WTC11 (cell line): Measurements from ENCODE around the gene BDH2. TPM values are rescaled to one million over a fixed set of nuclear protein-coding genes. Genes with fewer than 3 reads are reported as not detected.

Experiments
- ATAC-seq: fragments of 200-7000 bp; cut with Tn5 transposase; 2 replicates; pipeline ENCODE4 v1.10.0; 2021; ENCODE audit warnings: mild to moderate bottlenecking, moderate library complexity
- CTCF ChIA-PET: fragments of 300-600 bp; sonication (Branson Sonifier 250); formaldehyde crosslinking; loops from one replicate; lab custom pipeline; 2021; ENCODE audit warnings: antibody characterized with exemption; lab: Charles Lee
- POLR2A ChIA-PET: fragments of 350-600 bp; sonication (Branson Sonifier 250); formaldehyde crosslinking; loops from one replicate; lab custom pipeline; 2021; ENCODE audit warnings: antibody characterized with exemption; lab: Charles Lee
- DNase-seq: peaks from one replicate; pipeline ENCODE4 v3.0.0; 2021; ENCODE audit warnings: low spot score
- H3K27ac Mint-ChIP-seq: 2 replicates; pipeline ENCODE4 v1.8.0; 2021; ENCODE audit warnings: mixed read lengths
- H3K27me3 Mint-ChIP-seq: 2 replicates; pipeline ENCODE4 v1.8.0; 2021; ENCODE audit warnings: low read depth, mild to moderate bottlenecking, moderate library complexity, mixed read lengths
- H3K36me3 Mint-ChIP-seq: 2 replicates; pipeline ENCODE4 v1.8.0; 2021; ENCODE audit warnings: mixed read lengths
- H3K4me1 Mint-ChIP-seq: 2 replicates; pipeline ENCODE4 v1.8.0; 2022; ENCODE audit warnings: mixed read lengths
- H3K4me3 Mint-ChIP-seq: 2 replicates; pipeline ENCODE4 v1.8.0; 2021; ENCODE audit warnings: mild to moderate bottlenecking, moderate library complexity, mixed read lengths
- H3K9me3 Mint-ChIP-seq: 2 replicates; pipeline ENCODE4 v1.8.0; 2021; ENCODE audit warnings: mixed read lengths
- ATF1 ChIP-seq: sonication (generic); formaldehyde crosslinking; IDR thresholded peaks from 2 replicates; pipeline ENCODE4 v1.8.1; 2023; ENCODE audit warnings: mild to moderate bottlenecking, moderate library complexity, missing genetic modification reagents
- CTCF ChIP-seq: fragments of 200-600 bp; IDR thresholded peaks from 2 replicates; pipeline ENCODE4 v1.8.0; 2022; ENCODE audit warnings: antibody characterized with exemption
- ERG ChIP-seq: fragments of 250-450 bp; sonication (Bioruptor Pico); IDR thresholded peaks from 2 replicates; pipeline ENCODE4 v1.8.0; 2021; ENCODE audit warnings: mild to moderate bottlenecking
- FOXP1 ChIP-seq: sonication (generic); formaldehyde crosslinking; IDR thresholded peaks from 2 replicates; pipeline ENCODE4 v1.8.0; 2022; ENCODE audit warnings: missing genetic modification reagents, mild to moderate bottlenecking, moderate library complexity, borderline replicate concordance
- FOXP4 ChIP-seq: sonication (generic); formaldehyde crosslinking; IDR thresholded peaks from 2 replicates; pipeline ENCODE4 v1.8.0; 2022; ENCODE audit warnings: mild to moderate bottlenecking, missing genetic modification reagents
- GABPB1 ChIP-seq: sonication (generic); formaldehyde crosslinking; IDR thresholded peaks from 2 replicates; pipeline ENCODE4 v1.8.1; 2023; ENCODE audit warnings: mild to moderate bottlenecking, missing genetic modification reagents
- GRHL2 ChIP-seq: fragments of 250-450 bp; sonication (Bioruptor Pico); IDR thresholded peaks from 2 replicates; pipeline ENCODE4 v1.8.0; 2022; ENCODE audit warnings: mild to moderate bottlenecking, moderate library complexity; ENCODE audit not compliant: insufficient replicate concordance, severe bottlenecking
- GTF2I ChIP-seq: fragments of 250-450 bp; sonication (Bioruptor Pico); conservative IDR thresholded peaks from 2 replicates; pipeline ENCODE4 v1.4.0; 2021; ENCODE audit warnings: mild to moderate bottlenecking
- HMGA2 ChIP-seq: fragments of 250-450 bp; sonication (Bioruptor Pico); IDR thresholded peaks from 2 replicates; pipeline ENCODE4 v1.4.0; 2021; ENCODE audit warnings: mild to moderate bottlenecking, moderate library complexity
- HMGXB4 ChIP-seq: sonication (generic); formaldehyde crosslinking; IDR thresholded peaks from 2 replicates; pipeline ENCODE4 v1.8.1; 2023; ENCODE audit warnings: mild to moderate bottlenecking, moderate library complexity, missing genetic modification reagents
- JUN ChIP-seq: sonication (generic); formaldehyde crosslinking; IDR thresholded peaks from 2 replicates; pipeline ENCODE4 v1.8.0; 2023; ENCODE audit warnings: mild to moderate bottlenecking, missing genetic modification reagents
- MAX ChIP-seq: sonication (generic); formaldehyde crosslinking; IDR thresholded peaks from 2 replicates; pipeline ENCODE4 v1.8.0; 2022; ENCODE audit warnings: mild to moderate bottlenecking, missing genetic modification reagents
- MLX ChIP-seq: sonication (generic); formaldehyde crosslinking; IDR thresholded peaks from 2 replicates; pipeline ENCODE4 v1.8.1; 2023; ENCODE audit warnings: mild to moderate bottlenecking, missing genetic modification reagents, moderate library complexity
- NFYB ChIP-seq: sonication (generic); formaldehyde crosslinking; conservative IDR thresholded peaks from 2 replicates; pipeline ENCODE4 v1.8.0; 2022; ENCODE audit warnings: low read depth, missing genetic modification reagents
- OVOL2 ChIP-seq: fragments of 250-450 bp; sonication (Bioruptor Pico); IDR thresholded peaks from 2 replicates; pipeline ENCODE4 v1.9.0; 2021; ENCODE audit warnings: mild to moderate bottlenecking, borderline replicate concordance
- PRRX2 ChIP-seq: fragments of 250-450 bp; sonication (Bioruptor Pico); IDR thresholded peaks from 2 replicates; pipeline ENCODE4 v1.8.0; 2021; ENCODE audit warnings: mild to moderate bottlenecking
- RORB ChIP-seq: fragments of 250-450 bp; sonication (Bioruptor Pico); IDR thresholded peaks from 2 replicates; pipeline ENCODE4 v1.9.0; 2021; ENCODE audit warnings: mild to moderate bottlenecking
- SOX15 ChIP-seq: fragments of 250-450 bp; sonication (Bioruptor Pico); IDR thresholded peaks from 2 replicates; pipeline ENCODE4 v1.9.0; 2021; ENCODE audit warnings: mild to moderate bottlenecking
- SP1 ChIP-seq: sonication (generic); formaldehyde crosslinking; conservative IDR thresholded peaks from 2 replicates; pipeline ENCODE4 v1.8.1; 2022; ENCODE audit warnings: missing genetic modification reagents
- TCF7 ChIP-seq: sonication (generic); formaldehyde crosslinking; IDR thresholded peaks from 2 replicates; pipeline ENCODE4 v1.8.0; 2022; ENCODE audit warnings: mild to moderate bottlenecking, low read depth, missing genetic modification reagents, moderate library complexity
- ZNF219 ChIP-seq: sonication (generic); formaldehyde crosslinking; IDR thresholded peaks from 2 replicates; pipeline ENCODE4 v1.8.0; 2023; ENCODE audit warnings: missing genetic modification reagents, mild to moderate bottlenecking, borderline replicate concordance
- ZNF396 ChIP-seq: fragments of 250-450 bp; sonication (Bioruptor Pico); IDR thresholded peaks from 2 replicates; pipeline ENCODE4 v1.8.0; 2021; ENCODE audit warnings: mild to moderate bottlenecking, moderate library complexity, borderline replicate concordance
- ZNF416 ChIP-seq: fragments of 250-450 bp; sonication (Bioruptor Pico); IDR thresholded peaks from 2 replicates; pipeline ENCODE4 v1.9.0; 2021; ENCODE audit warnings: mild to moderate bottlenecking, inconsistent platforms
- ZNF425 ChIP-seq: fragments of 250-450 bp; sonication (Bioruptor Pico); conservative IDR thresholded peaks from 2 replicates; pipeline ENCODE4 v1.9.0; 2021; ENCODE audit warnings: mild to moderate bottlenecking
- total RNA-seq: library from RNA; stranded (reverse); gene quantifications from 3 replicates; pipeline ENCODE4 v1.2.3, GENCODE V29; 2021

Gene BDH2
- total RNA-seq, 1 experiment from 2014 or later = 39.6 TPM

GRCh38 chr4:103052145-103052544 lies 47.5 kb downstream of the BDH2 start:
- H3K36me3 Mint-ChIP-seq = no peaks in the 10 kb centered on the region
- no peak for TF ChIP-seq HMGA2
- no peak for TF ChIP-seq ZNF396 (CRISPR knock-in tag)
- TF ChIP-seq ZNF219 (CRISPR knock-in tag) = no peak
- TF ChIP-seq OVOL2 (CRISPR knock-in tag) = no peak
- no peak for TF ChIP-seq GRHL2 (CRISPR knock-in tag)
- TF ChIP-seq SP1 = no peak
- TF ChIP-seq JUN (CRISPR knock-in tag) = no peak
- TF ChIP-seq FOXP4 (CRISPR knock-in tag) = no peak
- no peak for TF ChIP-seq GTF2I (CRISPR knock-in tag)
- TF ChIP-seq SOX15 (CRISPR knock-in tag) = no peak
- no peak for TF ChIP-seq NFYB (CRISPR knock-in tag)
- no peak for TF ChIP-seq TCF7
- TF ChIP-seq MLX (CRISPR knock-in tag) = no peak
- TF ChIP-seq RORB = no peak
- TF ChIP-seq ERG (CRISPR knock-in tag) = no peak
- TF ChIP-seq, all 79 proteins: peak for 0
- H3K27ac Mint-ChIP-seq = no peak overlapping the region
- H3K9me3 Mint-ChIP-seq = 0 out of 2 replicates have a peak, but pooled peaks cover 3% of the 10 kb centered on the region
- ATAC-seq (no peak), DNase-seq (no peak)
- ChIA-PET CTCF (interaction anchor here (1.0 to 1.1 kb wide), 2 partner anchors 10 to 48 kb away, joined by 4 to 6 read pairs; partner anchors contain the start of gene BDH2), POLR2A (no interaction called here)
- H3K4me3 Mint-ChIP-seq = no peak overlapping the region
- H3K4me1 Mint-ChIP-seq = no peaks in the 10 kb centered on the region
- no peaks in the 10 kb centered on the region for H3K27me3 Mint-ChIP-seq

GRCh38 chr4:103050736-103051436 lies 48.7 kb downstream of the BDH2 start:
- DNase-seq = no peak
- Mint-ChIP-seq H3K27me3 (no peaks in the 10 kb centered on the region), H3K4me3 (no peak overlapping the region), H3K9me3 (0 out of 2 replicates have a peak, but pooled peaks cover 3% of the 10 kb centered on the region), H3K36me3 (no peaks in the 10 kb centered on the region), H3K4me1 (peaks cover 2% of the 10 kb centered on the region), H3K27ac (no peak overlapping the region)
- CTCF ChIA-PET = interaction anchor here (1.2 kb wide), 1 partner anchor 19 kb away, joined by 3 read pairs; no protein-coding TSS in a partner anchor
- POLR2A ChIA-PET = no interaction called here
- ATAC-seq = no peak
- no peak for TF ChIP-seq ERG (CRISPR knock-in tag)
- TF ChIP-seq GABPB1 (CRISPR knock-in tag) = no peak
- TF ChIP-seq TCF7 = no peak
- no peak for TF ChIP-seq JUN (CRISPR knock-in tag)
- TF ChIP-seq CTCF = no peak
- no peak for TF ChIP-seq GRHL2 (CRISPR knock-in tag)
- no peak for TF ChIP-seq ZNF425 (CRISPR knock-in tag)
- TF ChIP-seq ZNF416 (CRISPR knock-in tag) = no peak
- no peak for TF ChIP-seq FOXP1 (CRISPR knock-in tag)
- TF ChIP-seq HMGXB4 = no peak
- TF ChIP-seq MAX = no peak
- no peak for TF ChIP-seq ATF1 (CRISPR knock-in tag)
- TF ChIP-seq PRRX2 (CRISPR knock-in tag) = no peak
